Lower leg skin (tissue), 4 donors: ENCODE measurements around the gene SLC25A26. TPM values are rescaled to one million over a fixed set of nuclear protein-coding genes. Genes with fewer than 3 reads are reported as not detected.

ENCODE experiments used
- DNase-seq, 2 donors: peaks; one replicate each; pipeline ENCODE4 v3.0.0-alpha.2; 2019; ENCODE audit warnings: low spot score in 2 of 2
- H3K4me3 ChIP-seq: fragments of 200-600 bp; sonication (generic); 2 replicates; pipeline ENCODE4 v1.5.1; 2017; ENCODE audit warnings: mild to moderate bottlenecking, low read depth; ENCODE audit not compliant: poor library complexity, severe bottlenecking
- POLR2A ChIP-seq, 2 donors: fragments of 450-650 bp; IDR thresholded peaks; one replicate each; pipeline ENCODE4 v1.6.1; 2016 to 2017; ENCODE audit warnings: antibody characterized with exemption in 2 of 2, mild to moderate bottlenecking in 1 of 2, moderate library complexity in 1 of 2
- WGBS, 2 donors: methylation state at CpG; one replicate each; pipeline ENCODE4 v1.1.5; 2018; 5-methylcytosine and 5-hydroxymethylcytosine counted together
- intact Hi-C: fragments of 100-400 bp; cut with DNase I; formaldehyde crosslinking; loops from one replicate; pipeline ENCODE4 v1.15.0; 2023; ENCODE audit warnings: low total_unique reads
- total RNA-seq, 4 donors: library from RNA; depleted of rRNA; stranded (reverse); fragments of >200 nt; gene quantifications; one replicate each; pipeline ENCODE4 v1.1.0, GENCODE V29; 2016
- TF ChIP-seq, protein P1 (sequence below), 3 donors: fragments of 450-650 bp; IDR thresholded peaks; one replicate each; pipeline ENCODE4 v1.5.1; 2016; ENCODE audit warnings: antibody characterized with exemption in 3 of 3, mild to moderate bottlenecking in 3 of 3, moderate library complexity in 2 of 3

The SLC25A26 gene
- total RNA-seq, 4 donors from 2014 or later = 13.7 to 29.1 (median 21.9) TPM

GRCh38 chr3:66398228-66399025 lies 177.6 kb downstream of the SLC25A26 start:
- no peak for TF ChIP-seq POLR2A (IDR thresholded peaks at IDR 0.05)
- TF ChIP-seq, protein P1, sequence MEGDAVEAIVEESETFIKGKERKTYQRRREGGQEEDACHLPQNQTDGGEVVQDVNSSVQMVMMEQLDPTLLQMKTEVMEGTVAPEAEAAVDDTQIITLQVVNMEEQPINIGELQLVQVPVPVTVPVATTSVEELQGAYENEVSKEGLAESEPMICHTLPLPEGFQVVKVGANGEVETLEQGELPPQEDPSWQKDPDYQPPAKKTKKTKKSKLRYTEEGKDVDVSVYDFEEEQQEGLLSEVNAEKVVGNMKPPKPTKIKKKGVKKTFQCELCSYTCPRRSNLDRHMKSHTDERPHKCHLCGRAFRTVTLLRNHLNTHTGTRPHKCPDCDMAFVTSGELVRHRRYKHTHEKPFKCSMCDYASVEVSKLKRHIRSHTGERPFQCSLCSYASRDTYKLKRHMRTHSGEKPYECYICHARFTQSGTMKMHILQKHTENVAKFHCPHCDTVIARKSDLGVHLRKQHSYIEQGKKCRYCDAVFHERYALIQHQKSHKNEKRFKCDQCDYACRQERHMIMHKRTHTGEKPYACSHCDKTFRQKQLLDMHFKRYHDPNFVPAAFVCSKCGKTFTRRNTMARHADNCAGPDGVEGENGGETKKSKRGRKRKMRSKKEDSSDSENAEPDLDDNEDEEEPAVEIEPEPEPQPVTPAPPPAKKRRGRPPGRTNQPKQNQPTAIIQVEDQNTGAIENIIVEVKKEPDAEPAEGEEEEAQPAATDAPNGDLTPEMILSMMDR (IDR thresholded peaks at IDR 0.05) = no peak
- H3K4me3 ChIP-seq = no peak overlapping the region
- DNase-seq = peak in 1 of 2 donors; percentile 82
- intact Hi-C loops = no loop called here
- 73 to 80% methylated on average over 9 of the region's 9 CpGs for WGBS, 2 donors

DNA sequence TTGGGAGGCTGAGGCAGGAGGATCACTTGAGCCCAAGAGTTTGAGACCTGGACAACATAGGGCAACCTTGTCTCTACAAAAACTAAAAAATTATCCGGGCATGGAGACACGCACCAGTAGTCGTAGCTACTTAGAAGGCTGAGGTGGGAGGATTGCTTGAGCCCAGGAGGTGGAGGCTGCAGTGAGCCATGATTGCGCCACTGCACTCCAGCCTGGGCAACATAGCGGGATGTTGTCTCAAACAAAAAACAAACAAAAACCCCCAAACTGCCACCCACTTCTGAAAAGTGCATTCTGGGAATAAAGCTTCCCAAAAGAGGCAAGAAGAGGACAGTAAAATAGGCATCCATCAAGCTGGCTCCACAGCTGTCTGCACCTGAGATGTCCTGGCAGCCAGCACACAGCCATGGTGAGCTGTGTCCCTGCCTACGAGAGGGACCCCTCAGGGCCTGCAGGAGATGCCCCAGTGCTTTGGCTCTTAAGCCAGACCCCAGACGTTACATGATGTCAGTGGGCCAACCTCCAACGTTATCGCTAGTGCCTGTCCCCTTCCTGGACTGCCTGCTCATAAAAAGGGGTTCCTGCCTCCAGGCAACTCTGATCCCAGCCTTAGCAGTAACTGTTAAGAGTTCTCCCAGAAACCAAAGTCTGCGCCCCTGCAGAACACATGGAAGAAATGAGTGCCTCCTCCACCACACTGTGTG lies 178.9 kb downstream of the SLC25A26 start:
- DNase-seq = peak in 1 of 2 donors; percentile 61
- intact Hi-C loops = no loop called here
- WGBS, 2 donors = 92% methylated on average over 10 of the region's 10 CpGs
- TF ChIP-seq POLR2A (IDR thresholded peaks at IDR 0.05) = no peak
- TF ChIP-seq, protein P1 (IDR thresholded peaks at IDR 0.05) = no peak
- H3K4me3 ChIP-seq = no peak overlapping the region

- intact Hi-C loops = no loop called here
- DNase-seq = peak in 1 of 2 donors; percentile 81
- H3K4me3 ChIP-seq = no peak overlapping the region
- 81 to 84% methylated on average over 14 to 15 of the region's 15 CpGs for WGBS, 2 donors
- TF ChIP-seq, protein P1 (IDR thresholded peaks at IDR 0.05) = no peak
- no peak for TF ChIP-seq POLR2A (IDR thresholded peaks at IDR 0.05)
Observed at GRCh38 chr3:66400411-66401156, 179.8 kb downstream of the SLC25A26 start.

- no peak for DNase-seq
- intact Hi-C loops = no loop called here
- H3K4me3 ChIP-seq = no peak overlapping the region
- 67 to 70% methylated on average over 10 of the region's 10 CpGs for WGBS, 2 donors
- TF ChIP-seq POLR2A (IDR thresholded peaks at IDR 0.05) = no peak
- TF ChIP-seq, protein P1 (IDR thresholded peaks at IDR 0.05) = no peak
Observed at GRCh38 chr3:66401157-66401550, 180.4 kb downstream of the SLC25A26 start.

GRCh38 chr3:66401675-66402491 lies 181.1 kb downstream of the SLC25A26 start:
- 80 to 86% methylated on average over 20 of the region's 20 CpGs for WGBS, 2 donors
- DNase-seq = peak in 1 of 2 donors; percentile 77
- intact Hi-C loops = no loop called here

More at GRCh38 chr3:66401675-66402491, 181.1 kb downstream of the SLC25A26 start:
- no peak overlapping the region for H3K4me3 ChIP-seq
- TF ChIP-seq POLR2A (IDR thresholded peaks at IDR 0.05) = no peak
